Activated CD4-positive, alpha-beta T cell treated with anti-CD3 and anti-CD28 coated beads for 36 hours (primary cell): ENCODE data around the gene ZNF76. TPM values are rescaled to one million over a fixed set of nuclear protein-coding genes. Genes with fewer than 3 reads are reported as not detected.

ENCODE experiments used
- ATAC-seq: fragments of 200-7000 bp; cut with Tn5 transposase; one replicate; pipeline ENCODE4 v1.10.0; 2021; ENCODE audit warnings: mild to moderate bottlenecking, moderate library complexity
- CTCF ChIA-PET: fragments of 350-600 bp; sonication (Branson Sonifier 250); formaldehyde crosslinking; loops from one replicate; lab custom pipeline; 2021; ENCODE audit warnings: antibody characterized with exemption; lab: Charles Lee
- POLR2A ChIA-PET: fragments of 350-600 bp; sonication (Branson Sonifier 250); formaldehyde crosslinking; loops from one replicate; lab custom pipeline; 2021; ENCODE audit warnings: antibody characterized with exemption, inconsistent platforms; lab: Charles Lee
- DNase-seq: peaks from one replicate; pipeline ENCODE4 v3.0.0-alpha.2; 2020
- H3K27ac Mint-ChIP-seq: one replicate; pipeline ENCODE4 v1.8.0; 2021; ENCODE audit warnings: mixed read lengths
- H3K27me3 Mint-ChIP-seq: one replicate; pipeline ENCODE4 v1.8.0; 2021; ENCODE audit warnings: mixed read lengths
- H3K36me3 Mint-ChIP-seq: one replicate; pipeline ENCODE4 v1.8.0; 2021; ENCODE audit warnings: low read depth, mixed read lengths
- H3K4me1 Mint-ChIP-seq: one replicate; pipeline ENCODE4 v1.8.0; 2021; ENCODE audit warnings: mixed read lengths
- H3K4me3 Mint-ChIP-seq: one replicate; pipeline ENCODE4 v1.8.0; 2021; ENCODE audit warnings: mild to moderate bottlenecking, moderate library complexity, mixed read lengths
- H3K9me3 Mint-ChIP-seq: one replicate; pipeline ENCODE4 v1.8.0; 2021; ENCODE audit warnings: low read depth, mixed read lengths
- intact Hi-C, 2 experiments: fragments of 100-400 bp; cut with DNase I in 1 of 2; cut with micrococcal nuclease in 1 of 2; formaldehyde crosslinking; loops; one replicate each; pipeline versions ENCODE4 v1.14.2 to v1.15.1; 2022 to 2024; cut with DNase I, micrococcal nuclease
- total RNA-seq, 2 experiments: library from RNA; stranded (reverse); gene quantifications; one replicate each; pipeline ENCODE4 v1.2.3, GENCODE V29; 2021

ZNF76 gene
- total RNA-seq, 2 experiments from 2014 or later, result 35.2 to 40.1 TPM

GRCh38 chr6:35267446-35267845 lies 7.9 kb downstream of the ZNF76 start:
- ChIA-PET POLR2A (no interaction called here), CTCF (no interaction called here)
- H3K27me3 Mint-ChIP-seq, result no peaks in the 10 kb centered on the region
- no peak overlapping the region for H3K27ac Mint-ChIP-seq
- no peak for ATAC-seq
- intact Hi-C loops, result no loop called here
- no peak for DNase-seq
- no peaks in the 10 kb centered on the region for H3K9me3 Mint-ChIP-seq
- H3K36me3 Mint-ChIP-seq, result peaks cover 10% of the 10 kb centered on the region
- no peak overlapping the region for H3K4me3 Mint-ChIP-seq
- H3K4me1 Mint-ChIP-seq, result peaks cover 30% of the 10 kb centered on the region

DNA sequence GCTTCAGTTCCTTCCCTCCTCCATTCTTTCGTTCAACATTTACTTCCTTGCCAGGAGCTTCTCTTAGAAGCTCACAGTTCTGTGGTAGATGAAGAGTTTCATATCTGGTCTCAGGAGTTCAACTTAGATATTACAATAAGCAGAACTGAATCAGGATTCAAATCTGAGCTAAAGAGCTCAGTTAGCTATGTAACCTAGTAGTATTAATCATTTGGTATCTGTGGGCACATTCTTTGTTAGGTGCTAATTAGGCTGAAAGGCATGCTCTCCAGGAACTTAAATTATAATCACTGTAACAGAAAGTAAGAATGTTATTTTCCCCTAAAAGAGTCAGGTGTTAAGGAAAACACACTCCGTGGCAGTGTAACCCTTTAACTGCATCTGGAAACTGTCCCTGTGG lies 8.4 kb downstream of the ZNF76 start:
- H3K27ac Mint-ChIP-seq, result no peak overlapping the region
- intact Hi-C loops, result no loop called here

DNA sequence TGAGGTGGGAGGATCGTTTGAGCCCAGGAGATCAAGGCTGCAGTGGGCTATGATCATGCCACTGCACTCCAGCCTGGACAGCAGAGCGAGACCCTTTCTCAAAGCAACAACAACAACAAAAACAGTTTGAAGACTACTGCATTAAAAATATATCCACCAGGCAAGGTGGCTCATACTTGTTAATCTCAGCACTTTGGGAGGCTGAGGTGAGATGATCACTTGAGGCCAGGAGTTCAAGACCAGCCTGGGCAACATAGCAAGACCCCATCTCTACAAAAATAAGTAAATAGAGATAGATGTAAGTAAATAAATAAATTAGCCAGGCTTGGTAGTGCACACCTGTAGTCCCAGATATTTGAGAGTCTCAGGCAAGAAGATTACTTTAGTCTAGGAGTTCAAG lies 12.5 kb downstream of the ZNF76 start:
- ATAC-seq, result no peak
- CTCF ChIA-PET, result no interaction called here
- Mint-ChIP-seq H3K9me3 (no peaks in the 10 kb centered on the region), H3K4me1 (peaks cover 7% of the 10 kb centered on the region), H3K36me3 (peaks cover 6% of the 10 kb centered on the region), H3K27me3 (no peaks in the 10 kb centered on the region), H3K27ac (no peak overlapping the region), H3K4me3 (no peak overlapping the region)
- POLR2A ChIA-PET, result interaction anchor here (0.6 kb wide), 1 partner anchor 211 kb away, joined by 3 read pairs; no protein-coding TSS in a partner anchor
- no peak for DNase-seq
- intact Hi-C loops, result no loop called here

More for the DNA sequence above, 8.4 kb downstream of the ZNF76 start:
- ChIA-PET CTCF (no interaction called here), POLR2A (no interaction called here)
- Mint-ChIP-seq H3K27me3 (no peaks in the 10 kb centered on the region), H3K9me3 (no peaks in the 10 kb centered on the region), H3K4me3 (no peak overlapping the region), H3K4me1 (peaks cover 25% of the 10 kb centered on the region), H3K36me3 (peaks cover 10% of the 10 kb centered on the region)
- ATAC-seq (no peak), DNase-seq (no peak)

GRCh38 chr6:35273822-35274559 lies 14.5 kb downstream of the ZNF76 start:
- DNase-seq (no peak), ATAC-seq (no peak)
- ChIA-PET CTCF (interaction anchor here (0.8 kb wide), 1 partner anchor 20 kb away, joined by 4 read pairs; no protein-coding TSS in a partner anchor), POLR2A (no interaction called here)
- Mint-ChIP-seq H3K4me1 (peaks cover 3% of the 10 kb centered on the region), H3K4me3 (no peak overlapping the region), H3K36me3 (peaks cover 7% of the 10 kb centered on the region), H3K27ac (no peak overlapping the region), H3K9me3 (no peaks in the 10 kb centered on the region), H3K27me3 (no peaks in the 10 kb centered on the region)
- intact Hi-C loops, result no loop called here

DNA sequence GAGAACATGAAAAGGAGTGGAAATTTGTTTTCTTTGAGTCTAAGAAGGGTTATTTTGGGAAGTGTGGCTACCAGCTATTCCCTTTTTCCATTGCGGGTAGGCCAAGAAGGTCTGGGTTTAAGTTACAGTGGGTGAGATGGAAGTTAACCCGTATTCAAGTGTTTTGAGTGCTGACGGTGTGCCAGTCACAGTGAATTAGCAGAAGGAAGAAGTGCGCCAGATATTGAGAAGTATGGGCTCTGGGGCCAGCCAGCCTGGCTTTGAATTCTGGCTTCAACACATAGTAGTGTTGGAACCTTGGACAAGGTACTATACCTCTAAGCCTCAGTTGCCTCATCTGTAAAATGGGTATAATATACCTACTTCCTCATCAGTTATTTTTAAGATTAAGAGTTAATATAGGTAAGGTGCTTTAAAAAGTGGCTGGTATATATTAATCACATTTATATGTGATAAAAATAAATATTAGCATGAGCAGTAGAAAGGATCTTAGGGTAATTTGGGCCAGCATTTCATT lies 16.3 kb downstream of the ZNF76 start:
- Mint-ChIP-seq H3K36me3 (peaks cover 2% of the 10 kb centered on the region), H3K27me3 (no peaks in the 10 kb centered on the region), H3K9me3 (no peaks in the 10 kb centered on the region), H3K4me3 (no peak overlapping the region), H3K4me1 (peaks cover 3% of the 10 kb centered on the region), H3K27ac (no peak overlapping the region)
- ChIA-PET POLR2A (no interaction called here), CTCF (interaction anchor here (0.5 to 0.6 kb wide), 2 partner anchors 18 to 74 kb away, joined by 3 read pairs; no protein-coding TSS in a partner anchor)
- ATAC-seq (no peak), DNase-seq (no peak)
- intact Hi-C loops, result no loop called here

DNA sequence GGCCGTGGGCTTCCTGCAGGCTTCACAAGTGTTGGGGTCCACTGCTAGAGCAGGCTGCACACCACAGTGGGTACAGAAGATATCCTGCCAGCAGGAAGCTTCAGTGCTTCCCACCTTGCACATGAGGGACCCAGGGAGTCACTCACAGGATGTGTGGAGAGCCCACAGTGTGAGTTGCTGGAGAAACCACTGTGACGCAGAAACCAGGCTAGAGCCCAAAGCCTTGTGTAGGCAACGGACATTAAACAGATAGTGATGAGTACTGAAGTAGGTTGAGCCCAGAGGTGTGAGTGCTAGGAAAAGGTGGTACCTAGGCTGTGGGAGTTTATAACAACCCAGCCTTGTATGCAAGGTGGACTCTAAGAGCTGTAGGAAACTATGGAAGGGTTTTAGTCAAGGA lies 19.2 kb downstream of the ZNF76 start:
- Mint-ChIP-seq H3K4me3 (no peak overlapping the region), H3K27ac (no peak overlapping the region), H3K9me3 (no peaks in the 10 kb centered on the region), H3K4me1 (peaks cover 3% of the 10 kb centered on the region), H3K27me3 (no peaks in the 10 kb centered on the region), H3K36me3 (peaks cover 12% of the 10 kb centered on the region)
- ATAC-seq (no peak), DNase-seq (no peak)
- intact Hi-C loops, result no loop called here
- ChIA-PET POLR2A (interaction anchor here (0.6 kb wide), 1 partner anchor 527 kb away, joined by 3 read pairs; no protein-coding TSS in a partner anchor), CTCF (interaction anchor here (0.7 to 1.7 kb wide), 2 partner anchors 11 to 188 kb away, joined by 3 to 7 read pairs; no protein-coding TSS in a partner anchor)

DNA sequence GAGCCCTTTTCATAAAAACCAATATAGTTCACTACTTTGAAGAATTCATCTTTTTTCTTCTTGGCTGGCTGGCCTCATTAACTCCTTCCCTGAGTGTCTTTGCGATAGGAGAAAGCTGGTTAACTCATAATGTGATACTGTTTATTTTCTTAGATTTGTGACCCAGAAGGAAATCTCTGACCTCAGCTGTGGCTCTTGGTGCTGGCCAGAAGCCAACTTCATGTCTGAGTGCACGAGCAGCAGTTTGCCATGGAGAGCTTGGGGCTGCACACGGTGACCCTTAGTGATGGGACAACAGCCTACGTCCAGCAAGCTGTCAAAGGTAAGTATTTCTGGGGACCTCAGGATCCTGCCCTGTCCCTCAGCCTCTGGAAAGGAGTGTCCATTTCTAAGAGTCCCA lies 21.4 kb downstream of the ZNF76 start:
- peaks cover 20% of the 10 kb centered on the region for H3K36me3 Mint-ChIP-seq
- POLR2A ChIA-PET, result no interaction called here
- intact Hi-C loops, result no loop called here
- H3K27me3 Mint-ChIP-seq, result no peaks in the 10 kb centered on the region
- H3K9me3 Mint-ChIP-seq, result no peaks in the 10 kb centered on the region
- H3K4me1 Mint-ChIP-seq, result no peaks in the 10 kb centered on the region
- no peak overlapping the region for H3K4me3 Mint-ChIP-seq
- CTCF ChIA-PET, result no interaction called here
- no peak overlapping the region for H3K27ac Mint-ChIP-seq
- DNase-seq (no peak), ATAC-seq (no peak)

GRCh38 chr6:35282472-35282871 lies 22.9 kb downstream of the ZNF76 start:
- peaks cover 32% of the 10 kb centered on the region for H3K36me3 Mint-ChIP-seq
- no peaks in the 10 kb centered on the region for H3K9me3 Mint-ChIP-seq

GRCh38 chr6:35283361-35283760 lies 23.8 kb downstream of the ZNF76 start:
- H3K36me3 Mint-ChIP-seq, result peaks cover 32% of the 10 kb centered on the region
- ChIA-PET CTCF (interaction anchor here (0.6 kb wide), 1 partner anchor 1062 kb away, joined by 4 read pairs; no protein-coding TSS in a partner anchor), POLR2A (no interaction called here)
- no peak for ATAC-seq
- H3K27ac Mint-ChIP-seq, result peak overlapping the region; percentile 39
- H3K27me3 Mint-ChIP-seq, result no peaks in the 10 kb centered on the region
- DNase-seq, result no peak
- H3K4me1 Mint-ChIP-seq, result no peaks in the 10 kb centered on the region
- H3K4me3 Mint-ChIP-seq, result no peak overlapping the region
- intact Hi-C loops, result no loop called here
- H3K9me3 Mint-ChIP-seq, result no peaks in the 10 kb centered on the region

More at GRCh38 chr6:35282472-35282871, 22.9 kb downstream of the ZNF76 start:
- no peaks in the 10 kb centered on the region for H3K27me3 Mint-ChIP-seq
- CTCF ChIA-PET, result no interaction called here
- no peak overlapping the region for H3K4me3 Mint-ChIP-seq
- POLR2A ChIA-PET, result no interaction called here
- no peaks in the 10 kb centered on the region for H3K4me1 Mint-ChIP-seq
- DNase-seq (no peak), ATAC-seq (no peak)
- no peak overlapping the region for H3K27ac Mint-ChIP-seq
- intact Hi-C loops, result no loop called here

- Mint-ChIP-seq H3K36me3 (peaks cover 33% of the 10 kb centered on the region), H3K27ac (no peak overlapping the region), H3K4me1 (no peaks in the 10 kb centered on the region), H3K4me3 (no peak overlapping the region), H3K27me3 (no peaks in the 10 kb centered on the region), H3K9me3 (no peaks in the 10 kb centered on the region)
- no peak for ATAC-seq
- ChIA-PET POLR2A (interaction anchor here (0.5 kb wide), 1 partner anchor 549 kb away, joined by 3 read pairs; no protein-coding TSS in a partner anchor), CTCF (interaction anchor here (3.5 kb wide), 1 partner anchor 9 kb away, joined by 26 read pairs; the partner anchor contains the start of gene DEF6)
- DNase-seq, result no peak
- intact Hi-C loops, result no loop called here
Observed at GRCh38 chr6:35287671-35288396, 28.3 kb downstream of the ZNF76 start.

- peaks cover 25% of the 10 kb centered on the region for H3K36me3 Mint-ChIP-seq
- H3K4me1 Mint-ChIP-seq, result no peaks in the 10 kb centered on the region
- H3K9me3 Mint-ChIP-seq, result no peaks in the 10 kb centered on the region
- H3K27ac Mint-ChIP-seq, result no peak overlapping the region
- ATAC-seq (no peak), DNase-seq (no peak)
- H3K4me3 Mint-ChIP-seq, result no peak overlapping the region
- no peaks in the 10 kb centered on the region for H3K27me3 Mint-ChIP-seq
- ChIA-PET CTCF (interaction anchor here (0.8 to 13.9 kb wide), 4 partner anchors 8 to 35 kb away, joined by 3 to 277 read pairs (median 6); no protein-coding TSS in a partner anchor), POLR2A (no interaction called here)
- intact Hi-C loops, result no loop called here
Observed at GRCh38 chr6:35288834-35289233, 29.3 kb downstream of the ZNF76 start.
